Activated T-helper 1 cell treated with anti-CD3 and anti-CD28 coated beads, Interleukin-12 subunit alpha, Interleukin-12 subunit beta, Interleukin-2, Interleukin-4 antibody, amounts not matched to agents 30 ng/mL and 10 ng/mL and 1 ng/mL, durations not matched to agents 14 hours and 24 hours and 36 hours (primary cell): ENCODE results near the gene ARL2BP. TPM values are rescaled to one million over a fixed set of nuclear protein-coding genes. Genes with fewer than 3 reads are reported as not detected.
"Not testable (repeated sequence)": the region's sequence is repeated elsewhere in the genome, so short reads cannot be mapped to it uniquely, and the experiment has no call there.

Experiments used
- DNase-seq: peaks from one replicate; pipeline ENCODE4 v3.0.0; 2021; ENCODE audit warnings: low spot score
- H3K27ac Mint-ChIP-seq: one replicate; pipeline ENCODE4 v1.8.0; 2021; ENCODE audit warnings: mild to moderate bottlenecking, mixed read lengths
- H3K27me3 Mint-ChIP-seq: one replicate; pipeline ENCODE4 v1.8.0; 2022; ENCODE audit warnings: mild to moderate bottlenecking, moderate library complexity, mixed read lengths; ENCODE audit not compliant: insufficient read depth
- H3K36me3 Mint-ChIP-seq: one replicate; pipeline ENCODE4 v1.8.0; 2021; ENCODE audit warnings: low read depth, mixed read lengths
- H3K4me1 Mint-ChIP-seq: one replicate; pipeline ENCODE4 v1.8.0; 2021; ENCODE audit warnings: low read depth, mixed read lengths
- H3K4me3 Mint-ChIP-seq: one replicate; pipeline ENCODE4 v1.8.0; 2021; ENCODE audit warnings: mild to moderate bottlenecking, moderate library complexity, mixed read lengths
- H3K9me3 Mint-ChIP-seq: one replicate; pipeline ENCODE4 v1.8.0; 2021; ENCODE audit warnings: mixed read lengths
- intact Hi-C: fragments of 100-400 bp; cut with micrococcal nuclease; formaldehyde crosslinking; loops from one replicate; pipeline ENCODE4 v1.15.1; 2024
- total RNA-seq: library from RNA; stranded (reverse); gene quantifications from 2 replicates; pipeline ENCODE4 v1.2.3, GENCODE V29; 2022

ARL2BP gene
- total RNA-seq, 1 donor from 2014 or later: 29.7 TPM

GRCh38 chr16:57271063-57271345 is 25.9 kb downstream of the ARL2BP start:
- Mint-ChIP-seq H3K4me1 (peaks cover 12% of the 10 kb centered on the region), H3K27ac (no peak overlapping the region), H3K36me3 (no peaks in the 10 kb centered on the region), H3K27me3 (no peaks in the 10 kb centered on the region), H3K9me3 (no peaks in the 10 kb centered on the region), H3K4me3 (no peak overlapping the region)
- no peak for DNase-seq
- intact Hi-C loops: no loop called here

- DNase-seq: no peak
- intact Hi-C loops: no loop called here
- no peaks in the 10 kb centered on the region for H3K36me3 Mint-ChIP-seq
- H3K27me3 Mint-ChIP-seq: no peaks in the 10 kb centered on the region
- peaks cover 8% of the 10 kb centered on the region for H3K4me1 Mint-ChIP-seq
- H3K27ac Mint-ChIP-seq: no peak overlapping the region
- H3K4me3 Mint-ChIP-seq: no peak overlapping the region
- H3K9me3 Mint-ChIP-seq: no peaks in the 10 kb centered on the region
Observed at GRCh38 chr16:57271867-57272495, 26.9 kb downstream of the ARL2BP start.

DNA sequence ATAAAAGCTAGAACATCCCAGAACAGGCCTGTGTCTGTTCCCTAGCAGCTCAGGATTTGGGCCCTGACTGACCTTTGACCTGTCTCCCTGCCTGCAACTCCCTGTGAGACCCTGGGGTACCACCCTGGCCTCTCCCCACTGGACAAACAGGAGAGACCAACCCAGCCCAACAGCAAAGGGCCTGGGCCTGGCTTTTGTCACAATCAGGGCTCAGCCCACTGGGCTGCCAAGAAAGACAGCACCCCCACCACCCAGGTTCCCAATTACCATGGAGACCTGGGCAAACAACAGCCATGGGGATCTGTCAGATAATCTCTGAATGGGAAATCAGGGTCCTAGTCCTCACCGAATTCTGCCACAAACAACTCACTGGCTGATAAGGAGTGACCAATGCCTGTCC is 28.3 kb downstream of the ARL2BP start:
- no peaks in the 10 kb centered on the region for H3K36me3 Mint-ChIP-seq
- H3K27me3 Mint-ChIP-seq: peaks cover 4% of the 10 kb centered on the region
- H3K9me3 Mint-ChIP-seq: no peaks in the 10 kb centered on the region
- H3K4me3 Mint-ChIP-seq: no peak overlapping the region
- peaks cover 16% of the 10 kb centered on the region for H3K4me1 Mint-ChIP-seq
- intact Hi-C loops: no loop called here
- no peak overlapping the region for H3K27ac Mint-ChIP-seq
- no peak for DNase-seq

GRCh38 chr16:57273826-57274225 is 28.8 kb downstream of the ARL2BP start:
- Mint-ChIP-seq H3K4me1 (peaks cover 16% of the 10 kb centered on the region), H3K27me3 (peaks cover 4% of the 10 kb centered on the region), H3K4me3 (no peak overlapping the region), H3K27ac (no peak overlapping the region), H3K9me3 (no peaks in the 10 kb centered on the region), H3K36me3 (no peaks in the 10 kb centered on the region)
- no peak for DNase-seq
- intact Hi-C loops: no loop called here

DNA sequence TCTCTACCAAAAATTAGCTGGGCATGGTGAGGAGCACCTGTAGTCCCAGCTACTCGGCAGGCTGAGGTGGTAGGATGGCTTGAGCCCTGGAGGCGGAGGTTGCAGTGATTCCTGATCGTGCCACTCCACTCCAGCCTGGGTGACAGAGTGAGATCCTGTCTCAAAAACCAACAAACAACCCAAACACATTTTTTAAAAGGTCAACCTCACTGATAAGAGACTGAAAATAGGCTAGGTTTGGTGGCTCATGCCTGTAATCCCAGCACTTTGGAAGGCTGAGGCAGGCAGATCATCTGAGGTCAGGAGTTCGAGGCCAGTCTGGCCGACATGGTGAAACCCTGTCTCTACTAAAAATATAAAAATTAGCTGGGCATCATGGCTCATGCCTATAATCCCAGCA is 30.9 kb downstream of the ARL2BP start:
- DNase-seq, H3K9me3 Mint-ChIP-seq, intact Hi-C loops, H3K27me3 Mint-ChIP-seq, H3K36me3 Mint-ChIP-seq, H3K4me3 Mint-ChIP-seq, H3K27ac Mint-ChIP-seq: not testable (repeated sequence)
- H3K4me1 Mint-ChIP-seq: peaks cover 16% of the 10 kb centered on the region

- no peak overlapping the region for H3K4me3 Mint-ChIP-seq
- intact Hi-C loops: no loop called here
- H3K9me3 Mint-ChIP-seq: no peaks in the 10 kb centered on the region
- DNase-seq: no peak
- no peaks in the 10 kb centered on the region for H3K36me3 Mint-ChIP-seq
- H3K4me1 Mint-ChIP-seq: peaks cover 16% of the 10 kb centered on the region
- H3K27ac Mint-ChIP-seq: no peak overlapping the region
- H3K27me3 Mint-ChIP-seq: peaks cover 14% of the 10 kb centered on the region
Observed at GRCh38 chr16:57276596-57276995, 31.5 kb downstream of the ARL2BP start.

DNA sequence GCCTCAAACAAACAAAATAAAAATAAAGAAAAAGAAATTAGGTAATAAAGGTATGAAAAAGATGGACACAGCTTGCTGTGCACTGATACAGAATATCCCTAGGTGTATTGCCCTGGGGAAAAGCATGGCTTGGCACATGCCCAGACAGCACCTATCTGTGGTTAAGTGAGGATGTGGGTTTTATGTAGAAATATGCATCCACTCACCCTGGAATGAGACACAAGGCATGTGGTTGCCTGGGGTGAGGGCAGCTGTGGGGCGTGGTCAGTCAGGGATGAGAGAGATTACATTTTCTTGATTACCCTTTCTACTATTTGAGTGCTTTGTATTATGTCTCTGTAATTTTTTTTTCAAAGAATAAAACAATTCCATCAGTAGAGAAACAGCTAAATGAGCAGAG is 32.5 kb downstream of the ARL2BP start:
- Mint-ChIP-seq H3K4me3 (peak overlapping the region; percentile 51), H3K27ac (no peak overlapping the region), H3K4me1 (peaks cover 16% of the 10 kb centered on the region), H3K36me3 (no peaks in the 10 kb centered on the region), H3K27me3 (peaks cover 19% of the 10 kb centered on the region), H3K9me3 (no peaks in the 10 kb centered on the region)
- intact Hi-C loops: no loop called here
- peak; percentile 49 for DNase-seq

DNA sequence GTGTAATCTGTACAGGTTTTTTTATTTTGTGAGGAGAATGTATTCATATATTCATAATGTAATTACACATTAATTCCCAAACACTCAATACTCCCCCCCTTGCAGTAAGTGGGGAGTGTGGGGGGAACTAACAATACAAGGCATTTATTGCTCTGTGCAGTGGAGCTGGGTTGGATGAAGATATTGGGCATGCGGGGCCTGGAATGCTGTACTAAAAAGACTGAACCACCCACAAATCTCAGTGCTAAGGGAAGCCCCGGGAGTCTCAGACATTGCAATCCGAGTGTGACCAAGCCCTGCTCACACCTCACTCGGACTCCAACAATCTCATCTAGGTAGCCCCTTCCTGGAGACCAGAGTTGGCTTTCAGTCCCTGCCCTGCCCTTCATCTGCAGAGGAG is 33.4 kb downstream of the ARL2BP start:
- peaks cover 16% of the 10 kb centered on the region for H3K4me1 Mint-ChIP-seq
- intact Hi-C loops: no loop called here
- H3K4me3 Mint-ChIP-seq: no peak overlapping the region

GRCh38 chr16:57279780-57280638 is 35.0 kb downstream of the ARL2BP start:
- Mint-ChIP-seq H3K27me3 (peaks cover 37% of the 10 kb centered on the region), H3K4me3 (no peak overlapping the region), H3K9me3 (no peaks in the 10 kb centered on the region), H3K27ac (no peak overlapping the region), H3K36me3 (no peaks in the 10 kb centered on the region), H3K4me1 (peaks cover 19% of the 10 kb centered on the region)
- no peak for DNase-seq
- intact Hi-C loops: no loop called here

More for the DNA sequence above, 33.4 kb downstream of the ARL2BP start:
- H3K27me3 Mint-ChIP-seq: peaks cover 28% of the 10 kb centered on the region
- no peaks in the 10 kb centered on the region for H3K36me3 Mint-ChIP-seq
- H3K27ac Mint-ChIP-seq: no peak overlapping the region
- no peaks in the 10 kb centered on the region for H3K9me3 Mint-ChIP-seq
- DNase-seq: no peak

DNA sequence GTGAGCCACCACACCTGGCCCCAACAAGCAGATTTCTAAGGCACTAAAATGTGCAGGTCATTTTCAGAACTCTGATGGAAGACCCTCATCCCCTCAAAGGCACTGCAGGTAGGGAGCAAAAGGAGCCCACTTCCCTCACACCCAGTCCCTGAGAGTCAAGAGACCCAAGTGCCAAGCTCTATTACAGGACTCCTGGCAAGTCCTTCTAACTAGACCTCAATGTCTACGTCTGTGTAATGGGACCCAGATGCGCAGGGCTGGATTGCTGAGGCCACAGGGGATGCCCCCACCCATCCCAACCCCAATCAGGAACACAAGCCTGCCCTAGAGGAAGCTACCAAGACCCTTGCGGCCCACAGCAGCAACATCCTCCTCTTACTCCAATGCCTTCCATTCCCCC is 36.7 kb downstream of the ARL2BP start:
- Mint-ChIP-seq H3K36me3 (no peaks in the 10 kb centered on the region), H3K27ac (no peak overlapping the region), H3K27me3 (peaks cover 45% of the 10 kb centered on the region), H3K9me3 (no peaks in the 10 kb centered on the region), H3K4me3 (no peak overlapping the region), H3K4me1 (peaks cover 18% of the 10 kb centered on the region)
- intact Hi-C loops: no loop called here
- DNase-seq: no peak

GRCh38 chr16:57282510-57283213 is 37.6 kb downstream of the ARL2BP start:
- Mint-ChIP-seq H3K9me3 (no peaks in the 10 kb centered on the region), H3K27me3 (peaks cover 45% of the 10 kb centered on the region), H3K4me1 (peaks cover 11% of the 10 kb centered on the region), H3K27ac (no peak overlapping the region), H3K36me3 (no peaks in the 10 kb centered on the region), H3K4me3 (peak overlapping the region; percentile 13)
- DNase-seq: no peak
- intact Hi-C loops: no loop called here

- intact Hi-C loops: no loop called here
- no peak for DNase-seq
Observed at GRCh38 chr16:57283214-57283958, 38.3 kb downstream of the ARL2BP start.

DNA sequence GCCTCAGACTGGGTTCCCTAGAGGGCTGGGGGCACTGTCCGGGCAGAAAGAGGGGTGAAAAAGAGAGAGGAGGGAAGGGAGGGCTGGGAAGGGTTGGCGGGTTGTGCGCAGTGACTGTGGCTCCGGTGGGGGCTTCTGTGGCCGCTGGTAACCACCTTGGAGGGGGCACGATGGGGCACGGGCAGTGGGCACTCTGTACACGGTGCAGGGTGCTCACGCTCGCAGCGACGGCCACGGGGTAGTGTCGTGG is 38.8 kb downstream of the ARL2BP start:
- Mint-ChIP-seq H3K9me3 (no peaks in the 10 kb centered on the region), H3K4me3 (peak overlapping the region; percentile 80), H3K27ac (peak overlapping the region; percentile 18), H3K36me3 (no peaks in the 10 kb centered on the region), H3K27me3 (peaks cover 40% of the 10 kb centered on the region), H3K4me1 (peaks cover 5% of the 10 kb centered on the region)
- intact Hi-C loops: loop anchor here (1.0 kb wide), 2 partner anchors 16 to 40 kb away; no protein-coding TSS in a partner anchor
- no peak for DNase-seq

More at GRCh38 chr16:57283214-57283958, 38.3 kb downstream of the ARL2BP start:
- peak overlapping the region; percentile 18 for H3K27ac Mint-ChIP-seq
- H3K27me3 Mint-ChIP-seq: peaks cover 40% of the 10 kb centered on the region
- peak overlapping the region; percentile 80 for H3K4me3 Mint-ChIP-seq
- no peaks in the 10 kb centered on the region for H3K36me3 Mint-ChIP-seq
- peaks cover 5% of the 10 kb centered on the region for H3K4me1 Mint-ChIP-seq
- no peaks in the 10 kb centered on the region for H3K9me3 Mint-ChIP-seq
